ENCODE measurements around the gene RPL37A. TPM values are rescaled to one million over a fixed set of nuclear protein-coding genes. Genes with fewer than 3 reads are reported as not detected.

Gene RPL37A
- total and polyA plus RNA-seq, 4 donors, result 2,015 to 4,048 (median 2,822) TPM

DNA sequence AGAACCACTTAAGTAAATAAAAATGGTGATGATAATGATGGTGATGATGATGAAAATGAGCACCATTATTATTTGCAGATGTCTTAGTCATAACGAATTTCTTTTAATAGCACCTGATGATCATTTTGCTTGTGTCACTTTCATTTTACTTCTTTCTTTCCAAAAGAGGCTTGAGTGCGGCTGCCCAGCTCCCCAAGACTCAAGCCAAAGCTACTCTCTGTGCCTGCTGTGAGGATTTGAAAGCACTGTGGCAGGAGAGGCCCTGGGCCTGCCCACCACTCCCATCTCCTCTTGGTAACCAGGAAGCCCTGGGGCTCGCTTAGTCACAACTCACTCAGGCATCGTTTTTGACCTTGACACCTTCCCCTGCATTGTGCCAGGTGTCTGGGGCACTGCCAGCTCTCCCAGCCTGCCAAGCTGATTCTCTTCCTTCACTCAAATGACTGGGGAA is 41.2 kb downstream of the RPL37A start:
- no peaks in the 10 kb centered on the region for H3K9me3 ChIP-seq (ENCODE audit: control insufficient read depth in 4 of 4, insufficient read depth in 3 of 4, low read length in 3 of 4)
- peaks cover 11 to 27% (median 19%) of the 10 kb centered on the region in 5 donors for H3K4me1 ChIP-seq (ENCODE audit: control insufficient read depth in 5 of 5, insufficient read depth in 5 of 5, low read length in 5 of 5)
- 46 to 62% methylated on average over 4 of the region's 4 CpGs for WGBS, 2 donors
- peak overlapping the region in 1 of 2 donors; percentile 87 for H3K27ac ChIP-seq (ENCODE audit: low read depth in 1 of 2, low read length in 1 of 2)
- no peaks in the 10 kb centered on the region for H3K36me3 ChIP-seq (ENCODE audit: control insufficient read depth in 4 of 4, insufficient read depth in 4 of 4, low read length in 4 of 4)
- H3K9ac ChIP-seq (ENCODE audit: insufficient read depth in 1 of 2, low read length in 2 of 2), result no peak overlapping the region
- TF ChIP-seq, protein P1, sequence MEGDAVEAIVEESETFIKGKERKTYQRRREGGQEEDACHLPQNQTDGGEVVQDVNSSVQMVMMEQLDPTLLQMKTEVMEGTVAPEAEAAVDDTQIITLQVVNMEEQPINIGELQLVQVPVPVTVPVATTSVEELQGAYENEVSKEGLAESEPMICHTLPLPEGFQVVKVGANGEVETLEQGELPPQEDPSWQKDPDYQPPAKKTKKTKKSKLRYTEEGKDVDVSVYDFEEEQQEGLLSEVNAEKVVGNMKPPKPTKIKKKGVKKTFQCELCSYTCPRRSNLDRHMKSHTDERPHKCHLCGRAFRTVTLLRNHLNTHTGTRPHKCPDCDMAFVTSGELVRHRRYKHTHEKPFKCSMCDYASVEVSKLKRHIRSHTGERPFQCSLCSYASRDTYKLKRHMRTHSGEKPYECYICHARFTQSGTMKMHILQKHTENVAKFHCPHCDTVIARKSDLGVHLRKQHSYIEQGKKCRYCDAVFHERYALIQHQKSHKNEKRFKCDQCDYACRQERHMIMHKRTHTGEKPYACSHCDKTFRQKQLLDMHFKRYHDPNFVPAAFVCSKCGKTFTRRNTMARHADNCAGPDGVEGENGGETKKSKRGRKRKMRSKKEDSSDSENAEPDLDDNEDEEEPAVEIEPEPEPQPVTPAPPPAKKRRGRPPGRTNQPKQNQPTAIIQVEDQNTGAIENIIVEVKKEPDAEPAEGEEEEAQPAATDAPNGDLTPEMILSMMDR (IDR thresholded peaks at IDR 0.05; ENCODE audit: control extremely low read depth, extremely low read depth), result no peak
- H3K4me3 ChIP-seq, result no peak overlapping the region
- H3K27me3 ChIP-seq (ENCODE audit: control insufficient read depth in 3 of 3, insufficient read depth in 3 of 3, low read length in 2 of 3), result no peaks in the 10 kb centered on the region
- ATAC-seq (ENCODE audit: insufficient read depth, low FRiP score) (no peak), DNase-seq (no peak)

DNA sequence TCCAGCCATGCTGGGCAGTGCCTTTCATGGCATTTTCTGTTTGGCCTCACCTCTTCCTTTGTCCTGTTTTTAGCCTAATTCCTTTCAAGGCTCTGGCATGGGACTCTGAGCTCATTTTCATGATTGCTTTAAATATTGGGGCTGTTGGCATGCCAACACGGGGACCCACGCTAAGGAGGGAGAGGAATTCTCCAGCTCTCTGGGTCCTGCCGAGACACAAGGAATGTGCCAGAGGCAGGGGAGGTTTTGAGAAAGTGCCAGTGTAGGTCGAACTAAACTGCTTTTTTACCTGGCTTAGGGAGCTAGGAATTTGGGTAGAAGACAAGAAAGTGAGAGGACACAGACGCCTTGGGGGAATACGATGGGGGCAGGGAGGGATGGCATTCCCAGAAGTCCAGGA is 42.3 kb downstream of the RPL37A start:
- H3K27ac ChIP-seq (ENCODE audit: low read depth in 1 of 2, low read length in 1 of 2), result no peak overlapping the region
- no peaks in the 10 kb centered on the region for H3K27me3 ChIP-seq (ENCODE audit: control insufficient read depth in 3 of 3, insufficient read depth in 3 of 3, low read length in 2 of 3)
- ATAC-seq (ENCODE audit: insufficient read depth, low FRiP score) (no peak), DNase-seq (no peak)
- no peak overlapping the region for H3K9ac ChIP-seq (ENCODE audit: insufficient read depth in 1 of 2, low read length in 2 of 2)
- H3K36me3 ChIP-seq (ENCODE audit: control insufficient read depth in 4 of 4, insufficient read depth in 4 of 4, low read length in 4 of 4), result no peaks in the 10 kb centered on the region
- peaks cover 4 to 18% (median 14%) of the 10 kb centered on the region in 5 donors for H3K4me1 ChIP-seq (ENCODE audit: control insufficient read depth in 5 of 5, insufficient read depth in 5 of 5, low read length in 5 of 5)
- H3K4me3 ChIP-seq, result no peak overlapping the region
- TF ChIP-seq, protein P1 (IDR thresholded peaks at IDR 0.05; ENCODE audit: control extremely low read depth, extremely low read depth), result no peak
- 69 to 80% methylated on average over 6 of the region's 6 CpGs for WGBS, 2 donors
- no peaks in the 10 kb centered on the region for H3K9me3 ChIP-seq (ENCODE audit: control insufficient read depth in 4 of 4, insufficient read depth in 3 of 4, low read length in 3 of 4)

DNA sequence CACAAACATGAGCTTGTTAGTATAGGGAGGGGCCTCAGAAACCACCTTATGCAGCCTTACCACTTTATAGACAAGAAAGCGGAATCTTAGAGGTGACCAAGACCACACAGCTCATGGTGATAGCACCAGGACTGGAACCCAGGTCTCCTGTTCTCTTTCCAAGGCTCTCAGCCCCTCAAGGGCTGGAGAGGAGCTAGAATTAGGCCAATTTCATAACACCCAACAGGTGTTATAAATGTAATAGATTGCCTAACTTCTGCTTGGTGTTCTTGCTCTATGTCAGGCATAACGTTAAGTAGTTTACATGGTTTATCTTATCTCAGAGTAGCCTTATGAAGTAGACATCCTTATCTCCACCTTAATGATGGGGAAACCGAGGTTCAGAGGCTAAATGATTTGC is 42.9 kb downstream of the RPL37A start:
- Histone ChIP-seq H3K4me1 (ENCODE audit: control insufficient read depth in 5 of 5, insufficient read depth in 5 of 5, low read length in 5 of 5) (peaks cover 2 to 12% (median 11%) of the 10 kb centered on the region in 5 donors), H3K36me3 (ENCODE audit: control insufficient read depth in 4 of 4, insufficient read depth in 4 of 4, low read length in 4 of 4) (no peaks in the 10 kb centered on the region), H3K27me3 (ENCODE audit: control insufficient read depth in 3 of 3, insufficient read depth in 3 of 3, low read length in 2 of 3) (no peaks in the 10 kb centered on the region), H3K4me3 (no peak overlapping the region), H3K9me3 (ENCODE audit: control insufficient read depth in 4 of 4, insufficient read depth in 3 of 4, low read length in 3 of 4) (no peaks in the 10 kb centered on the region), H3K9ac (ENCODE audit: insufficient read depth in 1 of 2, low read length in 2 of 2) (no peak overlapping the region), H3K27ac (ENCODE audit: low read depth in 1 of 2, low read length in 1 of 2) (no peak overlapping the region)
- DNase-seq (no peak), ATAC-seq (ENCODE audit: insufficient read depth, low FRiP score) (no peak)
- WGBS, 2 donors, result 70 to 76% methylated on average over 3 of the region's 3 CpGs
- TF ChIP-seq, protein P1 (IDR thresholded peaks at IDR 0.05; ENCODE audit: control extremely low read depth, extremely low read depth), result no peak

DNA sequence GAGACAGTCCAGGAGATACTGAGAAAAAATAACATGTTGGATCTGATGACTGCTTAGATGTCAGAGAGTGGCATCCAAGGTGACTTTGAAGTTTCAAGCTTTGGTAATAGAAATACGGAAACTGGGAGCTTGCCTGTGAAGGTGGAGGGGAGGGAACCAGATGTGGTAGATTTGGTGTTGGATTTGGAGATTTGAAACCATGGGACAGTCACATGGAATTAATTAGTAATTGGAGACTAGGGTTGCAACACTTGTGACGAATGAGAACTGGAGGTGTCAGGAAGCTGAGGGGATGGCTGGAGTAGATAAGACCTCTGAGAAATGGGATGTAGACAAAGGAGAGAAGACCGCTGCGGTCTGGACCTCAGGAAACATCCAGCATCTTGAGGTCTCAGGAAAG is 46.7 kb downstream of the RPL37A start:
- Histone ChIP-seq H3K9ac (ENCODE audit: insufficient read depth in 1 of 2, low read length in 2 of 2) (no peak overlapping the region), H3K27ac (ENCODE audit: low read depth in 1 of 2, low read length in 1 of 2) (peak overlapping the region in 1 of 2 donors; percentile 17), H3K4me1 (ENCODE audit: control insufficient read depth in 5 of 5, insufficient read depth in 5 of 5, low read length in 5 of 5) (peaks cover 0 to 7% (median 0%) of the 10 kb centered on the region in 5 donors), H3K9me3 (ENCODE audit: control insufficient read depth in 4 of 4, insufficient read depth in 3 of 4, low read length in 3 of 4) (no peaks in the 10 kb centered on the region), H3K4me3 (no peak overlapping the region), H3K36me3 (ENCODE audit: control insufficient read depth in 4 of 4, insufficient read depth in 4 of 4, low read length in 4 of 4) (no peaks in the 10 kb centered on the region), H3K27me3 (ENCODE audit: control insufficient read depth in 3 of 3, insufficient read depth in 3 of 3, low read length in 2 of 3) (no peaks in the 10 kb centered on the region)
- DNase-seq (no peak), ATAC-seq (ENCODE audit: insufficient read depth, low FRiP score) (no peak)
- TF ChIP-seq, protein P1 (IDR thresholded peaks at IDR 0.05; ENCODE audit: control extremely low read depth, extremely low read depth), result no peak
- 28 to 43% methylated on average over 4 of the region's 4 CpGs for WGBS, 2 donors
